ENCODE measurements around the gene ATR.

The ATR gene

DNA sequence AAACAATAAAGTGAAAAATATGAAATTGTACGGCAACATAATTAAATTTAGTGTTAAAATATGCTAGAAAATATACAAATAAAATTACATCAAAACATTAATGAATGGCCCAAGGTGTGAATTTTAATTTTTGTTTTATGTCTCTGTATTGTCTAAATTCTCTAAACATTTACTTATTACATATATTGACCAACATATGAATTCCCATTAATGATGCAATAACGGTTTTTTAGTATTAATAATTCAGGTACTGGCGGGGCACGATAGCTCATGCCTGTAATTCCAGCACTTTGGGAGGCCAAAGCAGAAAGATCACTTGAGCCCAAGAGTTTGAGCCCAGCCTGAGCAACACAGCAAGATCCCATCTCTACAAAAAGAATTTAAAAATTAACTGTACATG, 110.1 kb downstream of the ATR start:
- H3K4me3 ChIP-seq (ENCODE audit: low read depth, low read length), result no peak overlapping the region
- ChIA-PET CTCF (no interaction called here), POLR2A (no interaction called here)
- no peaks in the 10 kb centered on the region for H3K4me1 ChIP-seq (ENCODE audit: control insufficient read depth, insufficient read depth, low read length)
- H3K27ac ChIP-seq (ENCODE audit: extremely low read depth, low read depth, low read length), result no peak overlapping the region
- TF ChIP-seq ZNF146 (tag by site-specific recombination; IDR thresholded peaks at IDR 0.05) (no peak), ZNF211 (tag by site-specific recombination; IDR thresholded peaks at IDR 0.05; ENCODE audit: low read depth) (no peak), ZBTB21 (tag by site-specific recombination; IDR thresholded peaks at IDR 0.05) (no peak), MEIS1 (CRISPR knock-in tag; IDR thresholded peaks at IDR 0.05; ENCODE audit: borderline replicate concordance) (no peak), ZNF239 (tag by site-specific recombination; IDR thresholded peaks at IDR 0.05) (no peak), ZNF555 (tag by site-specific recombination; conservative IDR thresholded peaks at IDR 0.05) (no peak), ZBTB1 (tag by site-specific recombination; IDR thresholded peaks at IDR 0.05) (no peak), KLF8 (tag by site-specific recombination; IDR thresholded peaks at IDR 0.05) (no peak), SP3 (tag by site-specific recombination; IDR thresholded peaks at IDR 0.05) (no peak), KLF16 (tag by site-specific recombination; IDR thresholded peaks at IDR 0.05) (no peak)
- TF ChIP-seq, protein P1, sequence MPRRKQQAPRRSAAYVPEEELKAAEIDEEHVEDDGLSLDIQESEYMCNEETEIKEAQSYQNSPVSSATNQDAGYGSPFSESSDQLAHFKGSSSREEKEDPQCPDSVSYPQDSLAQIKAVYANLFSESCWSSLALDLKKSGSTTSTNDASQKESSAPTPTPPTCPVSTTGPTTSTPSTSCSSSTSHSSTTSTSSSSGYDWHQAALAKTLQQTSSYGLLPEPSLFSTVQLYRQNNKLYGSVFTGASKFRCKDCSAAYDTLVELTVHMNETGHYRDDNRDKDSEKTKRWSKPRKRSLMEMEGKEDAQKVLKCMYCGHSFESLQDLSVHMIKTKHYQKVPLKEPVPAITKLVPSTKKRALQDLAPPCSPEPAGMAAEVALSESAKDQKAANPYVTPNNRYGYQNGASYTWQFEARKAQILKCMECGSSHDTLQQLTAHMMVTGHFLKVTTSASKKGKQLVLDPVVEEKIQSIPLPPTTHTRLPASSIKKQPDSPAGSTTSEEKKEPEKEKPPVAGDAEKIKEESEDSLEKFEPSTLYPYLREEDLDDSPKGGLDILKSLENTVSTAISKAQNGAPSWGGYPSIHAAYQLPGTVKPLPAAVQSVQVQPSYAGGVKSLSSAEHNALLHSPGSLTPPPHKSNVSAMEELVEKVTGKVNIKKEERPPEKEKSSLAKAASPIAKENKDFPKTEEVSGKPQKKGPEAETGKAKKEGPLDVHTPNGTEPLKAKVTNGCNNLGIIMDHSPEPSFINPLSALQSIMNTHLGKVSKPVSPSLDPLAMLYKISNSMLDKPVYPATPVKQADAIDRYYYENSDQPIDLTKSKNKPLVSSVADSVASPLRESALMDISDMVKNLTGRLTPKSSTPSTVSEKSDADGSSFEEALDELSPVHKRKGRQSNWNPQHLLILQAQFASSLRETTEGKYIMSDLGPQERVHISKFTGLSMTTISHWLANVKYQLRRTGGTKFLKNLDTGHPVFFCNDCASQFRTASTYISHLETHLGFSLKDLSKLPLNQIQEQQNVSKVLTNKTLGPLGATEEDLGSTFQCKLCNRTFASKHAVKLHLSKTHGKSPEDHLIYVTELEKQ (tag by site-specific recombination; IDR thresholded peaks at IDR 0.05; ENCODE audit: borderline replicate concordance), result no peak
- TF ChIP-seq, protein P2, sequence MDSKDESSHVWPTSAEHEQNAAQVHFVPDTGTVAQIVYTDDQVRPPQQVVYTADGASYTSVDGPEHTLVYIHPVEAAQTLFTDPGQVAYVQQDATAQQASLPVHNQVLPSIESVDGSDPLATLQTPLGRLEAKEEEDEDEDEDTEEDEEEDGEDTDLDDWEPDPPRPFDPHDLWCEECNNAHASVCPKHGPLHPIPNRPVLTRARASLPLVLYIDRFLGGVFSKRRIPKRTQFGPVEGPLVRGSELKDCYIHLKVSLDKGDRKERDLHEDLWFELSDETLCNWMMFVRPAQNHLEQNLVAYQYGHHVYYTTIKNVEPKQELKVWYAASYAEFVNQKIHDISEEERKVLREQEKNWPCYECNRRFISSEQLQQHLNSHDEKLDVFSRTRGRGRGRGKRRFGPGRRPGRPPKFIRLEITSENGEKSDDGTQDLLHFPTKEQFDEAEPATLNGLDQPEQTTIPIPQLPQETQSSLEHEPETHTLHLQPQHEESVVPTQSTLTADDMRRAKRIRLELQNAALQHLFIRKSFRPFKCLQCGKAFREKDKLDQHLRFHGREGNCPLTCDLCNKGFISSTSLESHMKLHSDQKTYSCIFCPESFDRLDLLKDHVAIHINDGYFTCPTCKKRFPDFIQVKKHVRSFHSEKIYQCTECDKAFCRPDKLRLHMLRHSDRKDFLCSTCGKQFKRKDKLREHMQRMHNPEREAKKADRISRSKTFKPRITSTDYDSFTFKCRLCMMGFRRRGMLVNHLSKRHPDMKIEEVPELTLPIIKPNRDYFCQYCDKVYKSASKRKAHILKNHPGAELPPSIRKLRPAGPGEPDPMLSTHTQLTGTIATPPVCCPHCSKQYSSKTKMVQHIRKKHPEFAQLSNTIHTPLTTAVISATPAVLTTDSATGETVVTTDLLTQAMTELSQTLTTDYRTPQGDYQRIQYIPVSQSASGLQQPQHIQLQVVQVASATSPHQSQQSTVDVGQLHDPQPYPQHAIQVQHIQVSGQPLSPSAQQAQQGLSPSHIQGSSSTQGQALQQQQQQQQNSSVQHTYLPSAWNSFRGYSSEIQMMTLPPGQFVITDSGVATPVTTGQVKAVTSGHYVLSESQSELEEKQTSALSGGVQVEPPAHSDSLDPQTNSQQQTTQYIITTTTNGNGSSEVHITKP (tag by site-specific recombination; IDR thresholded peaks at IDR 0.05), result no peak
- TF ChIP-seq, protein P3, sequence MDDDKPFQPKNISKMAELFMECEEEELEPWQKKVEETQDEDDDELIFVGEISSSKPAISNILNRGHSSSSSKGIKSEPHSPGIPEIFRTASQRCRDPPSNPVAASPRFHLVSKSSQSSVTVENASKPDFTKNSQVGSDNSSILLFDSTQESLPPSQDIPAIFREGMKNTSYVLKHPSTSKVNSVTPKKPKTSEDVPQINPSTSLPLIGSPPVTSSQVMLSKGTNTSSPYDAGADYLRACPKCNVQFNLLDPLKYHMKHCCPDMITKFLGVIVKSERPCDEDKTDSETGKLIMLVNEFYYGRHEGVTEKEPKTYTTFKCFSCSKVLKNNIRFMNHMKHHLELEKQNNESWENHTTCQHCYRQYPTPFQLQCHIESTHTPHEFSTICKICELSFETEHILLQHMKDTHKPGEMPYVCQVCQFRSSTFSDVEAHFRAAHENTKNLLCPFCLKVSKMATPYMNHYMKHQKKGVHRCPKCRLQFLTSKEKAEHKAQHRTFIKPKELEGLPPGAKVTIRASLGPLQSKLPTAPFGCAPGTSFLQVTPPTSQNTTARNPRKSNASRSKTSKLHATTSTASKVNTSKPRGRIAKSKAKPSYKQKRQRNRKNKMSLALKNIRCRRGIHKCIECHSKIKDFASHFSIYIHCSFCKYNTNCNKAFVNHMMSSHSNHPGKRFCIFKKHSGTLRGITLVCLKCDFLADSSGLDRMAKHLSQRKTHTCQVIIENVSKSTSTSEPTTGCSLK (tag by site-specific recombination; IDR thresholded peaks at IDR 0.05), result no peak
- TF ChIP-seq, protein P4, sequence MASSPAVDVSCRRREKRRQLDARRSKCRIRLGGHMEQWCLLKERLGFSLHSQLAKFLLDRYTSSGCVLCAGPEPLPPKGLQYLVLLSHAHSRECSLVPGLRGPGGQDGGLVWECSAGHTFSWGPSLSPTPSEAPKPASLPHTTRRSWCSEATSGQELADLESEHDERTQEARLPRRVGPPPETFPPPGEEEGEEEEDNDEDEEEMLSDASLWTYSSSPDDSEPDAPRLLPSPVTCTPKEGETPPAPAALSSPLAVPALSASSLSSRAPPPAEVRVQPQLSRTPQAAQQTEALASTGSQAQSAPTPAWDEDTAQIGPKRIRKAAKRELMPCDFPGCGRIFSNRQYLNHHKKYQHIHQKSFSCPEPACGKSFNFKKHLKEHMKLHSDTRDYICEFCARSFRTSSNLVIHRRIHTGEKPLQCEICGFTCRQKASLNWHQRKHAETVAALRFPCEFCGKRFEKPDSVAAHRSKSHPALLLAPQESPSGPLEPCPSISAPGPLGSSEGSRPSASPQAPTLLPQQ (tag by site-specific recombination; IDR thresholded peaks at IDR 0.05), result no peak
- TF ChIP-seq, protein P5, sequence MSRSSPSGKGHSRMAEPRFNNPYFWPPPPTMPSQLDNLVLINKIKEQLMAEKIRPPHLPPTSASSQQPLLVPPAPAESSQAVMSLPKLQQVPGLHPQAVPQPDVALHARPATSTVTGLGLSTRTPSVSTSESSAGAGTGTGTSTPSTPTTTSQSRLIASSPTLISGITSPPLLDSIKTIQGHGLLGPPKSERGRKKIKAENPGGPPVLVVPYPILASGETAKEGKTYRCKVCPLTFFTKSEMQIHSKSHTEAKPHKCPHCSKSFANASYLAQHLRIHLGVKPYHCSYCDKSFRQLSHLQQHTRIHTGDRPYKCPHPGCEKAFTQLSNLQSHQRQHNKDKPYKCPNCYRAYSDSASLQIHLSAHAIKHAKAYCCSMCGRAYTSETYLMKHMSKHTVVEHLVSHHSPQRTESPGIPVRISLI (tag by site-specific recombination; IDR thresholded peaks at IDR 0.05), result no peak
- TF ChIP-seq, protein P6, sequence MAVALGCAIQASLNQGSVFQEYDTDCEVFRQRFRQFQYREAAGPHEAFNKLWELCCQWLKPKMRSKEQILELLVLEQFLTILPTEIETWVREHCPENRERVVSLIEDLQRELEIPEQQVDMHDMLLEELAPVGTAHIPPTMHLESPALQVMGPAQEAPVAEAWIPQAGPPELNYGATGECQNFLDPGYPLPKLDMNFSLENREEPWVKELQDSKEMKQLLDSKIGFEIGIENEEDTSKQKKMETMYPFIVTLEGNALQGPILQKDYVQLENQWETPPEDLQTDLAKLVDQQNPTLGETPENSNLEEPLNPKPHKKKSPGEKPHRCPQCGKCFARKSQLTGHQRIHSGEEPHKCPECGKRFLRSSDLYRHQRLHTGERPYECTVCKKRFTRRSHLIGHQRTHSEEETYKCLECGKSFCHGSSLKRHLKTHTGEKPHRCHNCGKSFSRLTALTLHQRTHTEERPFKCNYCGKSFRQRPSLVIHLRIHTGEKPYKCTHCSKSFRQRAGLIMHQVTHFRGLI (tag by site-specific recombination; IDR thresholded peaks at IDR 0.05), result no peak
- H3K9me3 ChIP-seq (ENCODE audit: control insufficient read depth, insufficient read depth, low read depth, low read length), result no peaks in the 10 kb centered on the region
- peaks cover 0 to 7% of the 10 kb centered on the region in 2 experiments; a peak in 2 of 3 replicates for H3K36me3 ChIP-seq (ENCODE audit: control insufficient read depth in 2 of 2, insufficient read depth in 1 of 2, low read length in 2 of 2)

All from HEK293 (cell line).